HepG2 (cell line): ENCODE data around the gene NOL4L. TPM values are rescaled to one million over a fixed set of nuclear protein-coding genes. Genes with fewer than 3 reads are reported as not detected.

Source experiments
- BHLHE40 ChIP-seq: IDR thresholded peaks from 2 replicates; pipeline ENCODE4 v1.6.1; 2011; ENCODE audit warnings: low read length, improper control_type of control experiment
- HNRNPL ChIP-seq: fragments of 200-400 bp; formaldehyde crosslinking; IDR thresholded peaks from 2 replicates; pipeline ENCODE4 v1.6.1; 2017; ENCODE audit warnings: mild to moderate bottlenecking, low read depth, low read length
- ISX ChIP-seq: sonication (generic); formaldehyde crosslinking; conservative IDR thresholded peaks from 2 replicates; pipeline ENCODE4 v1.5.0; 2020; ENCODE audit warnings: missing genetic modification reagents
- KLF6 ChIP-seq: IDR thresholded peaks from 2 replicates; pipeline ENCODE4 v1.8.0; 2016; ENCODE audit warnings: missing biosample characterization, missing genetic modification reagents
- MLLT10 ChIP-seq: sonication (generic); formaldehyde crosslinking; IDR thresholded peaks from 2 replicates; pipeline ENCODE4 v1.4.0; 2020; ENCODE audit warnings: missing genetic modification reagents
- SIN3A ChIP-seq: IDR thresholded peaks from 2 replicates; pipeline ENCODE4 v1.6.1; 2011; ENCODE audit warnings: low read depth, mild to moderate bottlenecking, control low read depth, low read length, borderline replicate concordance
- SP2 ChIP-seq: sonication (generic); formaldehyde crosslinking; IDR thresholded peaks from 2 replicates; pipeline ENCODE4 v1.5.1; 2020; ENCODE audit warnings: mild to moderate bottlenecking, missing genetic modification reagents
- TAF15 ChIP-seq: fragments of 200-400 bp; formaldehyde crosslinking; IDR thresholded peaks from one replicate; pipeline ENCODE4 v1.6.1; 2018; ENCODE audit warnings: mild to moderate bottlenecking, low read depth, low read length; ENCODE audit not compliant: poor library complexity, severe bottlenecking
- YEATS2 ChIP-seq: sonication (generic); formaldehyde crosslinking; IDR thresholded peaks from 2 replicates; pipeline ENCODE4 v1.4.0; 2020; ENCODE audit warnings: missing genetic modification reagents, borderline replicate concordance
- ZNF12 ChIP-seq: sonication (generic); formaldehyde crosslinking; IDR thresholded peaks from 2 replicates; pipeline ENCODE4 v1.5.0; 2020; ENCODE audit warnings: missing genetic modification reagents
- ZNF335 ChIP-seq: sonication (generic); formaldehyde crosslinking; IDR thresholded peaks from 2 replicates; pipeline ENCODE4 v1.4.0; 2020; ENCODE audit warnings: missing genetic modification reagents
- ZNF350 ChIP-seq: sonication (generic); formaldehyde crosslinking; IDR thresholded peaks from 2 replicates; pipeline ENCODE4 v1.4.0; 2020; ENCODE audit warnings: mild to moderate bottlenecking, low read depth, missing genetic modification reagents, borderline replicate concordance
- ZNF503 ChIP-seq: sonication (generic); formaldehyde crosslinking; IDR thresholded peaks from 2 replicates; pipeline ENCODE4 v1.4.0; 2020; ENCODE audit warnings: missing genetic modification reagents
- ZNF878 ChIP-seq: sonication (generic); formaldehyde crosslinking; IDR thresholded peaks from 2 replicates; pipeline ENCODE4 v1.8.1; 2023; ENCODE audit warnings: mild to moderate bottlenecking, missing genetic modification reagents, moderate library complexity
- ZNF883 ChIP-seq: sonication (generic); formaldehyde crosslinking; IDR thresholded peaks from 2 replicates; pipeline ENCODE4 v1.5.1; 2020; ENCODE audit warnings: mild to moderate bottlenecking, missing genetic modification reagents; ENCODE audit errors: not compliant biosample characterization
- polyA plus RNA-seq, 8 experiments: library from polyadenylated mRNA; depleted of rRNA in 3 of 8; stranded (reverse) in 7 of 8; unstranded in 1 of 8; fragments of >200 nt; fragmentation: Illumina TruSeq in 4 of 8; extraction: Trizol in 4 of 8; gene quantifications; 2 replicates each; pipeline versions ENCODE4 v1.2.1 to v1.2.3, GENCODE V29; 2011 to 2016; ENCODE audit warnings: low read depth in 4 of 8, missing spikeins in 1 of 8, mixed read lengths in 1 of 8; ENCODE audit not compliant: insufficient read depth in 1 of 8
- total RNA-seq, 5 experiments: library from RNA; depleted of rRNA; stranded (reverse); fragments of >200 nt; fragmentation: Illumina TruSeq; extraction: Trizol; gene quantifications; 2 replicates each; pipeline ENCODE4 v1.2.3, GENCODE V29; 2016; ENCODE audit warnings: low read depth in 1 of 5
- TF ChIP-seq, protein P1 (sequence below): sonication (generic); formaldehyde crosslinking; IDR thresholded peaks from 2 replicates; pipeline ENCODE4 v1.8.0; 2022; ENCODE audit warnings: missing genetic modification reagents, mild to moderate bottlenecking, moderate library complexity, borderline replicate concordance
- TF ChIP-seq, protein P2 (sequence below): sonication (generic); formaldehyde crosslinking; IDR thresholded peaks from one replicate; pipeline ENCODE4 v1.5.1; 2020; ENCODE audit warnings: mild to moderate bottlenecking, missing genetic modification reagents; ENCODE audit errors: not compliant biosample characterization

NOL4L gene
- total and polyA plus RNA-seq, 2 of the 13 experiments (the other 11 are each of a cell fraction or from before 2014, with no cell fraction given) = 16.6 to 35.4 TPM

DNA sequence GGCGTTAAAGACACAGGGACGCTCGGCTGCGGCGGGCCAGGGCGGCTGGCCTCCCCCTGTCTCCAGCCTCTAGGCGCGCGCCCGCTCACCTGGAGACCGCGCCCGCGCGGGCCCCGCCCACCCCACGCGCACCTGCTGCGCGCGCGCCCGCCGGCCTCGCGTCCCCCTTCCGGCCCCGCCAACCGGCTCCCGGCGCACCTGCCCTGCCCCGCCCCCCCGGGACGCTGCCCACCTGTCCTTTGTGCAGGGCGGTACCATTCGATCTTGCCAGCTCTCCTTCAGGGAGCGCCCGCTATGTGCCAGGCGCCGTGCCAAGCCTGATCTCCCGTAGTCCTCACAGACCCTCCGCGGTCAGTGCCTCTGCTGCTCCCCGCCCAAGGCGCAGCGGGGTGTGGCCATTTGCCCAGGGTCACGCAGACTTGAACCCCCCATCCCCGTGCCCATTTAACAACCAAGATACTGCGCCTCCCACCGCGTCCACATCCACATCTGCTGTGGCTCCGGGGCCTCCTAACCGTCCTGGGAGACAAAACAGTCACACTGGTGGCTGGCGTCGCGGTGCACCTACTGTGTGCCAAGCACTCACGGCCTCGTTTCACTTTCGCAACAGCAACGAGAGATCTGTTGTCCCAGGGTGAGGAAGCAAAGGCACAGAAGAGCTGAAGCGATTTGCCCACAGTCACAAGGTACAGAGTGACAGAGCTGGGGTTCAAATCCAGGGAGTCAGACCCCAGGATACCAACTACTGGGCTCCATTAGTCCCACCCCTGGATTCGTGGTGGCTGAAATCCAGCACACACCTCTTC, 48.1 kb downstream of the NOL4L start (continued):
- TF ChIP-seq KLF6 (CRISPR knock-in tag) (no peak), ZNF12 (CRISPR knock-in tag) (no peak), HNRNPL (peak; percentile 98), ISX (no peak), ZNF335 (CRISPR knock-in tag) (no peak), SP2 (no peak), MLLT10 (no peak), ZNF350 (CRISPR knock-in tag) (no peak), ZNF503 (CRISPR knock-in tag) (no peak), YEATS2 (no peak), SIN3A (no peak), ZNF878 (CRISPR knock-in tag) (no peak), BHLHE40 (no peak), TAF15 (no peak), ZNF883 (CRISPR knock-in tag) (peak; percentile 61)
- TF ChIP-seq, protein P1, sequence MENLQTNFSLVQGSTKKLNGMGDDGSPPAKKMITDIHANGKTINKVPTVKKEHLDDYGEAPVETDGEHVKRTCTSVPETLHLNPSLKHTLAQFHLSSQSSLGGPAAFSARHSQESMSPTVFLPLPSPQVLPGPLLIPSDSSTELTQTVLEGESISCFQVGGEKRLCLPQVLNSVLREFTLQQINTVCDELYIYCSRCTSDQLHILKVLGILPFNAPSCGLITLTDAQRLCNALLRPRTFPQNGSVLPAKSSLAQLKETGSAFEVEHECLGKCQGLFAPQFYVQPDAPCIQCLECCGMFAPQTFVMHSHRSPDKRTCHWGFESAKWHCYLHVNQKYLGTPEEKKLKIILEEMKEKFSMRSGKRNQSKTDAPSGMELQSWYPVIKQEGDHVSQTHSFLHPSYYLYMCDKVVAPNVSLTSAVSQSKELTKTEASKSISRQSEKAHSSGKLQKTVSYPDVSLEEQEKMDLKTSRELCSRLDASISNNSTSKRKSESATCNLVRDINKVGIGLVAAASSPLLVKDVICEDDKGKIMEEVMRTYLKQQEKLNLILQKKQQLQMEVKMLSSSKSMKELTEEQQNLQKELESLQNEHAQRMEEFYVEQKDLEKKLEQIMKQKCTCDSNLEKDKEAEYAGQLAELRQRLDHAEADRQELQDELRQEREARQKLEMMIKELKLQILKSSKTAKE (CRISPR knock-in tag) = peak; percentile 42; the same call in 1 of the 2 replicates
- TF ChIP-seq, protein P2, sequence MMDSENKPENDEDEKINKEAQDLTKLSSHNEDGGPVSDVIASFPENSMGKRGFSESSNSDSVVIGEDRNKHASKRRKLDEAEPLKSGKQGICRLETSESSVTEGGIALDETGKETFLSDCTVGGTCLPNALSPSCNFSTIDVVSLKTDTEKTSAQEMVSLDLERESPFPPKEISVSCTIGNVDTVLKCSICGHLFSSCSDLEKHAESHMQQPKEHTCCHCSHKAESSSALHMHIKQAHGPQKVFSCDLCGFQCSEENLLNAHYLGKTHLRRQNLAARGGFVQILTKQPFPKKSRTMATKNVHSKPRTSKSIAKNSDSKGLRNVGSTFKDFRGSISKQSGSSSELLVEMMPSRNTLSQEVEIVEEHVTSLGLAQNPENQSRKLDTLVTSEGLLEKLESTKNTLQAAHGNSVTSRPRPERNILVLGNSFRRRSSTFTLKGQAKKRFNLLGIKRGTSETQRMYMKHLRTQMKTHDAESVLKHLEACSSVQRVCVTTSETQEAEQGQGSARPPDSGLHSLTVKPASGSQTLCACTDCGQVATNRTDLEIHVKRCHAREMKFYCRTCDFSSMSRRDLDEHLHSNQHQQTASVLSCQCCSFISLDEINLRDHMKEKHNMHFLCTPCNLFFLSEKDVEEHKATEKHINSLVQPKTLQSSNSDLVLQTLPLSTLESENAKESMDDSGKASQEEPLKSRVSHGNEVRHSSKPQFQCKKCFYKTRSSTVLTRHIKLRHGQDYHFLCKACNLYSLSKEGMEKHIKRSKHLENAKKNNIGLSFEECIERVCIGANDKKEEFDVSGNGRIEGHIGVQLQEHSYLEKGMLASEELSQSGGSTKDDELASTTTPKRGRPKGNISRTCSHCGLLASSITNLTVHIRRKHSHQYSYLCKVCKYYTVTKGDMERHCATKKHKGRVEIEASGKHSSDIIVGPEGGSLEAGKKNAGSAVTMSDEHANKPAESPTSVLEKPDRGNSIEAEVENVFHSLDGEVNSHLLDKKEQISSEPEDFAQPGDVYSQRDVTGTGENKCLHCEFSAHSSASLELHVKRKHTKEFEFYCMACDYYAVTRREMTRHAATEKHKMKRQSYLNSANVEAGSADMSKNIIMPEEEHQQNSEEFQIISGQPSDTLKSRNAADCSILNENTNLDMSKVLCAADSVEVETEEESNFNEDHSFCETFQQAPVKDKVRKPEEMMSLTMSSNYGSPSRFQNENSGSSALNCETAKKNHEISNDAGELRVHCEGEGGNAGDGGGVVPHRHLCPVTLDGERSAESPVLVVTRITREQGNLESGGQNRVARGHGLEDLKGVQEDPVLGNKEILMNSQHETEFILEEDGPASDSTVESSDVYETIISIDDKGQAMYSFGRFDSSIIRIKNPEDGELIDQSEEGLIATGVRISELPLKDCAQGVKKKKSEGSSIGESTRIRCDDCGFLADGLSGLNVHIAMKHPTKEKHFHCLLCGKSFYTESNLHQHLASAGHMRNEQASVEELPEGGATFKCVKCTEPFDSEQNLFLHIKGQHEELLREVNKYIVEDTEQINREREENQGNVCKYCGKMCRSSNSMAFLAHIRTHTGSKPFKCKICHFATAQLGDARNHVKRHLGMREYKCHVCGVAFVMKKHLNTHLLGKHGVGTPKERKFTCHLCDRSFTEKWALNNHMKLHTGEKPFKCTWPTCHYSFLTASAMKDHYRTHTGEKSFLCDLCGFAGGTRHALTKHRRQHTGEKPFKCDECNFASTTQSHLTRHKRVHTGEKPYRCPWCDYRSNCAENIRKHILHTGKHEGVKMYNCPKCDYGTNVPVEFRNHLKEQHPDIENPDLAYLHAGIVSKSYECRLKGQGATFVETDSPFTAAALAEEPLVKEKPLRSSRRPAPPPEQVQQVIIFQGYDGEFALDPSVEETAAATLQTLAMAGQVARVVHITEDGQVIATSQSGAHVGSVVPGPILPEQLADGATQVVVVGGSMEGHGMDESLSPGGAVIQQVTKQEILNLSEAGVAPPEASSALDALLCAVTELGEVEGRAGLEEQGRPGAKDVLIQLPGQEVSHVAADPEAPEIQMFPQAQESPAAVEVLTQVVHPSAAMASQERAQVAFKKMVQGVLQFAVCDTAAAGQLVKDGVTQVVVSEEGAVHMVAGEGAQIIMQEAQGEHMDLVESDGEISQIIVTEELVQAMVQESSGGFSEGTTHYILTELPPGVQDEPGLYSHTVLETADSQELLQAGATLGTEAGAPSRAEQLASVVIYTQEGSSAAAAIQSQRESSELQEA (CRISPR knock-in tag) = no peak
